HCT116 (cell line): Measurements from ENCODE around the gene EWSR1. TPM values are rescaled to one million over a fixed set of nuclear protein-coding genes. Genes with fewer than 3 reads are reported as not detected.

Experiments
- ATAC-seq: fragments of 200-7000 bp; cut with Tn5 transposase; 2 replicates; pipeline ENCODE4 v1.9.1; 2020; ENCODE audit warnings: mild to moderate bottlenecking, moderate library complexity
- BruUV-seq: library from RNA; stranded (reverse); fragments of 400-500 nt; replicated peaks from 2 replicates; lab custom pipeline; 2021; lab: Mats Ljungman, UMichigan
- CTCF ChIA-PET: fragments of 300-600 bp; sonication (Branson Sonifier 250); formaldehyde crosslinking; loops from one replicate; lab custom pipeline; 2021; ENCODE audit warnings: antibody characterized with exemption; lab: Charles Lee
- POLR2A ChIA-PET: fragments of 300-600, 350-600 bp; sonication (Branson Sonifier 250); formaldehyde crosslinking; loops from one replicate; lab custom pipeline; 2021; ENCODE audit warnings: antibody characterized with exemption; lab: Charles Lee
- RAD21 ChIA-PET, 2 experiments: fragments of 300-600 bp; sonication (Branson Sonifier 250); formaldehyde crosslinking; loops; one replicate each; lab custom pipeline; 2023; ENCODE audit warnings: low total read pairs in 2 of 2; ENCODE audit not compliant: uncharacterized antibody in 2 of 2, unreplicated experiment in 2 of 2, low non-redundant PET in 1 of 2; lab: Charles Lee
- DNase-seq: peaks from one replicate; pipeline ENCODE4 v3.0.0-alpha.2; 2010; ENCODE audit warnings: low read depth, low spot score
- H2AFZ ChIP-seq: fragments of 200-600 bp; shearing (Covaris generic), sonication (generic); 2 replicates; pipeline ENCODE4 v1.6.1; 2017; ENCODE audit warnings: low read depth, mixed run types, mixed read lengths, antibody characterized with exemption, low read length; ENCODE audit not compliant: poor library complexity, severe bottlenecking
- H3K27ac ChIP-seq: 2 replicates; pipeline ENCODE4 v1.5.1; 2012; ENCODE audit warnings: low read depth, low read length
- H3K27me3 ChIP-seq: fragments of 200-600 bp; sonication (generic); 2 replicates; pipeline ENCODE4 v1.6.1; 2016; ENCODE audit warnings: mixed run types, low read length, mixed read lengths; ENCODE audit not compliant: insufficient read depth
- H3K36me3 ChIP-seq, 2 experiments: fragments of 200-500 bp in 1 of 2; fragments of 200-600 bp in 1 of 2; sonication (Bioruptor generic) in 1 of 2; sonication (generic) in 1 of 2; 2 replicates each; pipeline versions ENCODE4 v1.5.1 to v1.6.1; 2014 to 2016; ENCODE audit warnings: low read length in 2 of 2, inconsistent platforms in 1 of 2, mixed read lengths in 1 of 2, mixed run types in 1 of 2; ENCODE audit not compliant: insufficient read depth in 2 of 2, control insufficient read depth in 1 of 2
- H3K4me1 ChIP-seq, 2 experiments: fragments of 200-600 bp in 1 of 2; sonication (generic) in 1 of 2; 2 replicates each; pipeline versions ENCODE4 v1.5.1 to v1.6.1; 2012 to 2017; ENCODE audit warnings: low read length in 2 of 2, inconsistent platforms in 1 of 2, mild to moderate bottlenecking in 1 of 2, mixed read lengths in 1 of 2, mixed run types in 1 of 2, moderate library complexity in 1 of 2; ENCODE audit not compliant: insufficient read depth in 2 of 2, control insufficient read depth in 1 of 2
- H3K4me2 ChIP-seq: fragments of 200-600 bp; sonication (generic); 2 replicates; pipeline ENCODE4 v1.6.1; 2017; ENCODE audit warnings: mixed run types, low read length, mixed read lengths
- H3K4me3 ChIP-seq, 2 experiments: fragments of 200-600 bp in 1 of 2; sonication (generic) in 1 of 2; replicated peaks in 1 of 2; 2 replicates each; pipeline ENCODE4 v1.5.1; 2011 to 2016; ENCODE audit warnings: low read length in 2 of 2, control low read depth in 1 of 2, low read depth in 1 of 2, mild to moderate bottlenecking in 1 of 2, mixed read lengths in 1 of 2, mixed run types in 1 of 2
- H3K79me2 ChIP-seq: fragments of 200-600 bp; sonication (generic); 2 replicates; pipeline ENCODE4 v1.6.1; 2017; ENCODE audit warnings: mild to moderate bottlenecking, mixed run types, low read length, moderate library complexity, mixed read lengths; ENCODE audit not compliant: insufficient read depth
- H3K9ac ChIP-seq: fragments of 200-600 bp; sonication (generic); 2 replicates; pipeline ENCODE4 v1.6.1; 2016; ENCODE audit warnings: low read length, mixed read lengths
- H3K9me2 ChIP-seq: fragments of 200-600 bp; sonication (generic), shearing (Covaris generic); 2 replicates; pipeline ENCODE4 v1.6.1; 2017; ENCODE audit warnings: mixed run types, mild to moderate bottlenecking, moderate library complexity; ENCODE audit not compliant: insufficient read depth
- H3K9me3 ChIP-seq, 2 experiments: fragments of 200-500 bp in 1 of 2; fragments of 200-600 bp in 1 of 2; sonication (Bioruptor generic) in 1 of 2; sonication (generic) in 1 of 2; 2 replicates each; pipeline ENCODE4 v1.6.1; 2014 to 2017; ENCODE audit warnings: low read length in 2 of 2, mixed read lengths in 2 of 2, inconsistent platforms in 1 of 2, low read depth in 1 of 2, mild to moderate bottlenecking in 1 of 2, mixed run types in 1 of 2, moderate library complexity in 1 of 2; ENCODE audit not compliant: control insufficient read depth in 1 of 2, insufficient read depth in 1 of 2
- H4K20me1 ChIP-seq: fragments of 200-600 bp; sonication (generic), shearing (Covaris generic); 2 replicates; pipeline ENCODE4 v1.6.1; 2017; ENCODE audit warnings: mixed run types, mild to moderate bottlenecking, moderate library complexity; ENCODE audit not compliant: insufficient read depth
- ATF3 ChIP-seq: IDR thresholded peaks from 2 replicates; pipeline ENCODE4 v1.6.1; 2012
- CBX3 ChIP-seq: IDR thresholded peaks from 2 replicates; pipeline ENCODE4 v1.6.1; 2012; ENCODE audit warnings: low read depth
- CEBPB ChIP-seq: IDR thresholded peaks from 2 replicates; pipeline ENCODE4 v1.6.1; 2012; ENCODE audit warnings: low read depth
- CTCF ChIP-seq, 3 experiments: fragments of 200-600 bp in 1 of 3; sonication (generic) in 1 of 3; IDR thresholded peaks in 2 of 3; conservative IDR thresholded peaks in 1 of 3; 2 replicates each; pipeline ENCODE4 v1.5.1; 2012 to 2017; ENCODE audit warnings: low read depth in 2 of 3, low read length in 2 of 3, antibody characterized with exemption in 1 of 3, borderline replicate concordance in 1 of 3, control low read depth in 1 of 3, mild to moderate bottlenecking in 1 of 3, mixed read lengths in 1 of 3, mixed run types in 1 of 3, moderate library complexity in 1 of 3; ENCODE audit not compliant: insufficient read depth in 1 of 3
- EZH2 ChIP-seq: fragments of 200-600 bp; sonication (generic); IDR thresholded peaks from 2 replicates; pipeline ENCODE4 v1.6.1; 2017; ENCODE audit warnings: antibody characterized with exemption, mixed run types
- POLR2AphosphoS5 ChIP-seq: IDR thresholded peaks from 2 replicates; pipeline ENCODE4 v1.6.1; 2011; ENCODE audit warnings: mild to moderate bottlenecking, low read depth, low read length, moderate library complexity
- SIN3A ChIP-seq: IDR thresholded peaks from 2 replicates; pipeline ENCODE4 v1.6.1; 2012; ENCODE audit warnings: low read depth
- SRF ChIP-seq: IDR thresholded peaks from 2 replicates; pipeline ENCODE4 v1.6.1; 2012; ENCODE audit warnings: low read depth
- TCF7L2 ChIP-seq: IDR thresholded peaks from 2 replicates; pipeline ENCODE4 v1.7.0; 2011; ENCODE audit warnings: borderline replicate concordance, inconsistent platforms; ENCODE audit not compliant: insufficient read depth, insufficient read length; ENCODE audit errors: extremely low read depth
- YY1 ChIP-seq: IDR thresholded peaks from 2 replicates; pipeline ENCODE4 v1.6.1; 2011; ENCODE audit warnings: low read length, low read depth, moderate library complexity, mild to moderate bottlenecking; ENCODE audit not compliant: insufficient replicate concordance; ENCODE audit errors: extremely low read depth
- ZFX ChIP-seq: fragments of 450-650 bp; IDR thresholded peaks from 2 replicates; pipeline ENCODE4 v1.6.1; 2017
- intact Hi-C: fragments of 100-400 bp; cut with micrococcal nuclease; formaldehyde crosslinking; loops from 2 replicates; pipeline ENCODE4 v1.10.0; 2022
- total RNA-seq: library from RNA; stranded (reverse); gene quantifications from one replicate; pipeline ENCODE4 v1.2.1, GENCODE V29; 2021; ENCODE audit not compliant: unreplicated experiment

Gene EWSR1
- total RNA-seq, 1 experiment from 2014 or later: 335 TPM

- intact Hi-C loops: no loop called here
- no TSS peak for BruUV-seq
- Histone ChIP-seq H3K9me2 (no peaks in the 10 kb centered on the region), H3K27ac (no peak overlapping the region), H3K4me2 (no peak overlapping the region), H4K20me1 (peaks cover 83% of the 10 kb centered on the region; the same call in 1 of the 2 replicates), H3K36me3 (peaks cover 87 to 96% of the 10 kb centered on the region in 2 experiments), H3K9me3 (no peaks in the 10 kb centered on the region), H3K27me3 (no peaks in the 10 kb centered on the region), H3K9ac (no peak overlapping the region), H3K4me3 (no peak overlapping the region), H3K4me1 (peaks cover 5 to 7% of the 10 kb centered on the region in 2 experiments), H3K79me2 (peaks cover 100% of the 10 kb centered on the region), H2AFZ (no peak overlapping the region)
- DNase-seq (no peak), ATAC-seq (no peak)
- ChIA-PET POLR2A (no interaction called here), RAD21 (no interaction called here), CTCF (no interaction called here)
- TF ChIP-seq POLR2AphosphoS5: no peak
- TF ChIP-seq SIN3A: no peak
- no peak for TF ChIP-seq ZFX
- TF ChIP-seq ATF3: no peak
- TF ChIP-seq SRF: no peak
- no peak for TF ChIP-seq CEBPB
- TF ChIP-seq TCF7L2: no peak
- no peak for TF ChIP-seq CBX3
- no peak for TF ChIP-seq CTCF (IDR thresholded peaks at IDR 0.05 in 2 of 3, conservative IDR thresholded peaks at IDR 0.05 in 1 of 3; ENCODE audit: borderline replicate concordance in 1 of 3, insufficient read depth in 1 of 3, low read depth in 2 of 3, low read length in 2 of 3)
- TF ChIP-seq YY1: no peak
- no peak for TF ChIP-seq EZH2
These were observed 7.1 kb downstream of the EWSR1 start for GRCh38 chr22:29275167-29275566.
